ENCODE measurements around the gene LIMA1. TPM values are rescaled to one million over a fixed set of nuclear protein-coding genes. Genes with fewer than 3 reads are reported as not detected.
"Not testable (repeated sequence)": the region's sequence is repeated elsewhere in the genome, so short reads cannot be mapped to it uniquely, and the experiment has no call there.

LIMA1 gene
- total RNA-seq, 1 donor from 2014 or later, result 96.0 TPM

- Histone ChIP-seq H3K27me3 (ENCODE audit: control insufficient read depth, insufficient read depth, low read length) (no peaks in the 10 kb centered on the region), H3K36me3 (ENCODE audit: control insufficient read depth, insufficient read depth, low read length) (no peaks in the 10 kb centered on the region), H3K4me3 (ENCODE audit: low read depth, low read length) (no peak overlapping the region)
- no peak for DNase-seq (ENCODE audit: low read depth)
- TF ChIP-seq CTCF (IDR thresholded peaks at IDR 0.05; ENCODE audit: insufficient read depth, low read length, poor library complexity, severe bottlenecking), result no peak
These were observed 38.9 kb upstream of the LIMA1 start for GRCh38 chr12:50322206-50322605.

- no peak for DNase-seq (ENCODE audit: low read depth)
- no peaks in the 10 kb centered on the region for H3K27me3 ChIP-seq (ENCODE audit: control insufficient read depth, insufficient read depth, low read length)
- no peaks in the 10 kb centered on the region for H3K36me3 ChIP-seq (ENCODE audit: control insufficient read depth, insufficient read depth, low read length)
- no peak for TF ChIP-seq CTCF (IDR thresholded peaks at IDR 0.05; ENCODE audit: insufficient read depth, low read length, poor library complexity, severe bottlenecking)
- H3K4me3 ChIP-seq (ENCODE audit: low read depth, low read length), result no peak overlapping the region
These were observed 33.9 kb upstream of the LIMA1 start for GRCh38 chr12:50317203-50317602.

GRCh38 chr12:50315803-50316202, 32.5 kb upstream of the LIMA1 start:
- DNase-seq (ENCODE audit: low read depth), result no peak
- Histone ChIP-seq H3K4me3 (ENCODE audit: low read depth, low read length) (no peak overlapping the region), H3K27me3 (ENCODE audit: control insufficient read depth, insufficient read depth, low read length) (no peaks in the 10 kb centered on the region), H3K36me3 (ENCODE audit: control insufficient read depth, insufficient read depth, low read length) (no peaks in the 10 kb centered on the region)
- TF ChIP-seq CTCF (IDR thresholded peaks at IDR 0.05; ENCODE audit: insufficient read depth, low read length, poor library complexity, severe bottlenecking), result no peak

- TF ChIP-seq CTCF (IDR thresholded peaks at IDR 0.05; ENCODE audit: insufficient read depth, low read length, poor library complexity, severe bottlenecking), result peak; percentile 69
- Histone ChIP-seq H3K36me3 (ENCODE audit: control insufficient read depth, insufficient read depth, low read length) (no peaks in the 10 kb centered on the region), H3K4me3 (ENCODE audit: low read depth, low read length) (no peak overlapping the region), H3K27me3 (ENCODE audit: control insufficient read depth, insufficient read depth, low read length) (no peaks in the 10 kb centered on the region)
- DNase-seq (ENCODE audit: low read depth), result peak; percentile 19
These were observed 31.5 kb upstream of the LIMA1 start for GRCh38 chr12:50314636-50315312.

- H3K36me3 ChIP-seq (ENCODE audit: control insufficient read depth, insufficient read depth, low read length); H3K4me3 ChIP-seq (ENCODE audit: low read depth, low read length); H3K27me3 ChIP-seq (ENCODE audit: control insufficient read depth, insufficient read depth, low read length); DNase-seq (ENCODE audit: low read depth): not testable (repeated sequence)
These were observed 30.7 kb upstream of the LIMA1 start for GRCh38 chr12:50313971-50314370.

GRCh38 chr12:50313256-50313931, 30.1 kb upstream of the LIMA1 start:
- H3K4me3 ChIP-seq (ENCODE audit: low read depth, low read length), result no peak overlapping the region
- no peaks in the 10 kb centered on the region for H3K27me3 ChIP-seq (ENCODE audit: control insufficient read depth, insufficient read depth, low read length)
- no peaks in the 10 kb centered on the region for H3K36me3 ChIP-seq (ENCODE audit: control insufficient read depth, insufficient read depth, low read length)
- no peak for TF ChIP-seq CTCF (IDR thresholded peaks at IDR 0.05; ENCODE audit: insufficient read depth, low read length, poor library complexity, severe bottlenecking)
- DNase-seq (ENCODE audit: low read depth), result no peak

GRCh38 chr12:50311858-50312609, 28.7 kb upstream of the LIMA1 start:
- H3K27me3 ChIP-seq (ENCODE audit: control insufficient read depth, insufficient read depth, low read length); DNase-seq (ENCODE audit: low read depth): not testable (repeated sequence)

More at GRCh38 chr12:50311858-50312609, 28.7 kb upstream of the LIMA1 start:
- not testable (repeated sequence) for H3K4me3 ChIP-seq (ENCODE audit: low read depth, low read length); H3K36me3 ChIP-seq (ENCODE audit: control insufficient read depth, insufficient read depth, low read length)
